H1 (cell line): ENCODE measurements around the gene SPHK1. TPM values are rescaled to one million over a fixed set of nuclear protein-coding genes. Genes with fewer than 3 reads are reported as not detected.

Experiments used
- BRCA1 ChIP-seq: IDR thresholded peaks from 2 replicates; pipeline ENCODE4 v1.6.1; 2012; ENCODE audit warnings: low read depth, low read length, improper control_type of control experiment
- CREB1 ChIP-seq: IDR thresholded peaks from 2 replicates; pipeline ENCODE4 v1.6.1; 2012; ENCODE audit warnings: inconsistent platforms
- SIN3A ChIP-seq, 2 experiments: IDR thresholded peaks in 1 of 2; conservative IDR thresholded peaks in 1 of 2; 2 replicates each; pipeline ENCODE4 v1.6.1; 2011 to 2012; ENCODE audit warnings: low read length in 2 of 2, improper control_type of control experiment in 1 of 2, low read depth in 1 of 2, mild to moderate bottlenecking in 1 of 2
- SP2 ChIP-seq: IDR thresholded peaks from 2 replicates; pipeline ENCODE4 v1.6.1; 2012; ENCODE audit warnings: mild to moderate bottlenecking, low read length, inconsistent platforms
- TBP ChIP-seq: IDR thresholded peaks from 2 replicates; pipeline ENCODE4 v1.6.1; 2011; ENCODE audit warnings: low read depth, low read length, improper control_type of control experiment
- polyA plus RNA-seq, 7 experiments: library from polyadenylated mRNA; depleted of rRNA in 3 of 7; stranded (reverse) in 5 of 7; unstranded in 2 of 7; fragments of >200 nt in 5 of 7; fragments of 200-250 nt in 2 of 7; gene quantifications; 1 replicate in 5 of 7; 2 replicates in 1 of 7; 4 replicates in 1 of 7; pipeline versions ENCODE4 v1.2.1 to v1.2.3, GENCODE V29; 2011 to 2013; ENCODE audit warnings: missing spikeins in 2 of 7, mixed read lengths in 2 of 7
- total RNA-seq: library from RNA; stranded (reverse); fragmentation: NEBNext Ultra II Directional; extraction: Animal tissue kit (Norgen Biotek cat#: 25700); gene quantifications from 2 replicates; pipeline ENCODE4 v1.2.1, GENCODE V29; 2021

Gene SPHK1
- total and polyA plus RNA-seq, 2 of the 8 experiments (the other 6 are each of a cell fraction or from before 2014, with no cell fraction given): 2.4 TPM

DNA sequence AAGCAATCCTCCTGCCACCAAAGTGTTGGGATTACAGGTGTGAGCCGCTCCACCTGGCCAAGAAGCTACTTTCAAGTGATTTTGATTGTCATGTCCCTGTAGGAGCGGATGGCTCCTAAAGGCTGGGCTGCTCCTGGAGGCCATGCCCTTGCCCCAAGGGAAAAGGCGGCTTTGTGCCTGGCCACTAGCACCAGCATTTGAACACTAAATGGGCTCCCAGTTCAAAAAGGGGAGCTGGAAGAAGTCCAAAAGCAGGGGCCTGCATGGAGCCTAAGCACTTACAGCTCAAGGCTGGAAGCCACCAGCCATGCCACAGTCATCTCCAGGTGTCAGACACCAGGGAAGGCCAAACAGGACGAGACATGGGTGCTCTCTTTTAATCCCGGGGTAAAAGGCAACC is 26.8 kb downstream of the SPHK1 start (continued):
- TF ChIP-seq BRCA1 (no peak), CREB1 (no peak), TBP (no peak), SIN3A (conservative IDR thresholded peaks at IDR 0.05 in 1 of 2, IDR thresholded peaks at IDR 0.05 in 1 of 2; ENCODE audit: low read depth in 1 of 2, low read length in 2 of 2) (no peak), SP2 (no peak)
- TF ChIP-seq, all 59 proteins: peak for 0
